ENCODE results near the gene TXNRD2.
A peak's percentile ranks its signal among the peaks of the same experiment; 100 is the strongest.

The TXNRD2 gene

DNA sequence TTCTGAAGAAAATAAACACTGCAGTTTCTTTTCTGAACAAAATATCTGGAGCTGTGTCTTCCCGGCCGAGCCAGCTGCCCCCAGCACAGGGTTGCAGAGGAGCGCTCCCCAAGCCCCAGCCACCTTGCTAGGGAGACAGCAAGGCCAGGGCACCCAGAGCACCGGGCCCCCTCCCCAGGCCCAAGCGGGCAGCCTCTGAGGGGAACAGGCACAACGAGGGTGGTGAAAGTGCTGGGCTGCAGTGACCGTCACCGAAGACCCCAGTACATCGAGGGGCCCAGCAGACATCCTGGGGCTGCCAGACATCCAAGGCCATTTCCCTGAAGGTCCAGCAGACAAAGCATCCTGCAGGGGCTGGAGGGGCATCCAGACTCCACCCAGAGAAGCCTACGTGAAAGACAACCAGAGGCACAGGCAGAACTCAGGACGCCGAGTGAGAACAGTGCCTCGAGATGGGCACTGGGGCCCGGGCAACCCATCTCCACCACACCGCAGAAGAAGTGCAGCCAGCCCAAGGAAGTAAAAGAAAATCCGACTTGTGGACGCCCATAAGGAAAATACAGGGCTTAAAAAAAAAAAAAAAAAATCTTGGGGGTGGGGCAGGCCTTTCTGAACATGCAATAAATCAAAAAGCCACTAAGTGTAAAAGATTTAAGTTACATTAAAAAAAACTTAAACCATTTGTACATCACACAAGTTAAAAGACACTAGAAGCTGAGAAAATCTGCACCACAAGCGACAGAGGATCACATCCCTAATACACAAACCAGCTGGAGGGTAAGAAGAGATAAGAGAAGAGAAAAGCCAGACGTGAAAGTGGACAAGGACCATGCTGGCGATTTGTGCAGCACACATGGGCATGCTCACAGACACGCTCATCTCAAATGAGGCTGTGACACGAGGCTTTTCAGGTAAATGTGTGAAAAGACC, 36.0 kb downstream of the TXNRD2 start:
- no peak for DNase-seq (ENCODE audit: low read depth in 3 of 3)

DNA sequence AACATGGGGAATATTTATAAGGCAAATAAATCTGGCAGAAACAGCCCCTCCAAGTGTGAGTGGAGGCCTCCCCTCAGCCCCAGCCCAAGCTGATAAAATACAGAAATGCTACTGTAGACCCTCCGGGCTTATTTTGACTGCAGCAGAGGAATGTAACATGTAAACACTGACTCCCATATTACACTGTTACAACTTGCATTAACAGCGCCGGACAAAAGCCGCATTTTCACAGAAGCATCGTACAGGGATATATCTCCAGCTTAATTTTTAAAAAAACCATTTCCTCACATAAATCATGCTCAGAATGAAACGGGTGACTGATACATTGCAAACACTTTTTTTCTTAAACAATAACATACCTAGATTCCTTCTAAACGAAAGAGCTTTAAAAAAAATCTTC, 36.7 kb downstream of the TXNRD2 start:
- DNase-seq (ENCODE audit: low read depth in 3 of 3): no peak

DNA sequence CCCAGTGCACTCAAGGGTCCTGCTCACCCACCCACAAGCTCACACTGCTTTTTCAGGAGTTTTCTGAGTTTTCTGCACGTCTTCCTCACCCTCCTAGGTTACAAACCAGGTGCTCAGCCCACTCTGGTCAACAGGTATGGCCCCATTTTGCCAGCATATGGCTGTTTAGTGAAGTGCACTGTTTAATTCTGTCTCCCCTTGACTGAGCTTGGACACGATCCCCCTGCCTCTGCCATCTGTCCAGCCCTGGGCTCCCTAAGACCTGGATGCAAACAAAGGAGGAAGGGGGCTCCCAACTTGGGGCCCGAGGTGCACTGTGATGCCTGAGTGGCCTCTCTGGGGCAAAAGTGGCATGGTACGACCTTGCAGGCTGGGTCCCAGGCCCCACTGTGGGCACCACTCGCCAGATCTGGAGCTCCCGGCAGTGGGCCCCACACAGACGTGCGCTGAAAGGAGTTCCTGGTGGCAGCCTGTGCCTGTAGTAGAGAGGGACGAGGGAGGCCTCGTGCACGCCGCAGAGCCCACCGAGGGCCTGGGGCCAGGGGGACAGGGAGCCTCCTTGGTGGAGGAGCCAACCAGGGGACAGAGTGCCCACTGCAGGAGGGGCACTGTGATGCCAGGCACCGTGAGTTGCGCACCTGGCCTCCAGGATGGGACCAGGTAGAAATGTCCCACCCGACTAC, 37.3 kb downstream of the TXNRD2 start:
- DNase-seq (ENCODE audit: low read depth in 3 of 3): no peak

DNA sequence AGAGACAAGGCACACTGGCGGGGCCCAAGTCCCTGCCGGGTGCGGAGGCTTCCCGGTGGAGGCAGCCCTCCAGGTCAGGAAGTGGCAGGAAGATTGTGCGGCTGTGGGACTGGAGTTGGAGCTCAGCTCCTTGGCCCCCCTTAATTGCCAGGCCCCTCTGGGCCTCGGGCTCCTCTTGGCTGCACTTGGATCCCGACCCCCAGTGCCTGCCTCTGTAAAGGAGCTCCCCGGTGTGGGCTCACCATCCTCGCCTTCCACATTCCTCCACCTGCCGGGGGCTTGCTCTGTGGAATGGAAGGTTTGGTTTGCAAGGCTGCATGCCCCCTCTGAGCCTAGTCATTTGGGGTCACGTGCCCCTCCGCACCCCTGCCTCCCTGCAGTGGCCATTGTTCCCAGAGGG, 38.1 kb downstream of the TXNRD2 start:
- no peak for DNase-seq (ENCODE audit: low read depth in 3 of 3)

DNA sequence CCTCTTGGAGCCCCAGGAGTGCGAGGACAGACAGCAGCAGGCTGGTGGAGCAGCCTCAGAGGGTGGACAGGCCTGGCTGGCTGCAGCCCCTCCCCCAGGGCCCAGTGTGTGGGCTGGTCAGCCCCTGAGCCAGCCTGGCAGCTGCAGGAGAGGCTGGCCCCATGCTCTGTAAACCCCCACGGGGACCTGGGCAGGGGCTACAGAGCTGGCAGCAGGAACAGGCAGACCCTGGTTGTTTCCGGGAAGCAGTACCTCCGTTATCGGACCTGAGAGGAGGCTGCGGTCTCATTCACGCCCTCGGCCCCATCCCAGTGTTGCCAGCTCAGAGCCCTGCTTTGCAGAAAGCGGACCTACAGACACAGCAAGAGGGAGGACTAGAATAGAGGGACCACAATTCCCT, 38.6 kb downstream of the TXNRD2 start:
- no peak for DNase-seq (ENCODE audit: low read depth in 3 of 3)

DNA sequence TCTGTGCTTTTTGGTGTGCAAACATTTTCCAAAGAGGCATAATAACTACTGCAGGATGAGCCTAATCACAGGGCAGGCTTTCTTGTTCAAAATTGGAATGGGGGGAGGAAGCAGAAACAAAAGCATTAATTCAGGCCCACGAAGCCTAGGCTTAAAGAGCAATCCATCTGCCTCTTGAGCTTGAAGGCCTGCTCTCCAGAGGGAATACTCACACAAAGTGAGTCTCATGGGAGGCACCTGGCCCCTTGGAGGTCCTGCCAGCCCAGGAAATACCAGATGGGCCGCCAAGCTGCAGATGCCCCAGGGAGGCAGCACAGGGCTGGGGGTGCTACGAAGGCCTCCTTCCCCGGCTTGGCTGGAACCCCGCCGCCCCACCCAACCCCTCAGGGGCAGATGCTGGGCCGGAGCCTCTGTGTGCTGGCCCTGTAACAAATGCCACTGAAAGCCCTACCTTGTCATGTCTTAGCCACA, 39.3 kb downstream of the TXNRD2 start:
- DNase-seq (ENCODE audit: low read depth in 3 of 3): no peak

DNA sequence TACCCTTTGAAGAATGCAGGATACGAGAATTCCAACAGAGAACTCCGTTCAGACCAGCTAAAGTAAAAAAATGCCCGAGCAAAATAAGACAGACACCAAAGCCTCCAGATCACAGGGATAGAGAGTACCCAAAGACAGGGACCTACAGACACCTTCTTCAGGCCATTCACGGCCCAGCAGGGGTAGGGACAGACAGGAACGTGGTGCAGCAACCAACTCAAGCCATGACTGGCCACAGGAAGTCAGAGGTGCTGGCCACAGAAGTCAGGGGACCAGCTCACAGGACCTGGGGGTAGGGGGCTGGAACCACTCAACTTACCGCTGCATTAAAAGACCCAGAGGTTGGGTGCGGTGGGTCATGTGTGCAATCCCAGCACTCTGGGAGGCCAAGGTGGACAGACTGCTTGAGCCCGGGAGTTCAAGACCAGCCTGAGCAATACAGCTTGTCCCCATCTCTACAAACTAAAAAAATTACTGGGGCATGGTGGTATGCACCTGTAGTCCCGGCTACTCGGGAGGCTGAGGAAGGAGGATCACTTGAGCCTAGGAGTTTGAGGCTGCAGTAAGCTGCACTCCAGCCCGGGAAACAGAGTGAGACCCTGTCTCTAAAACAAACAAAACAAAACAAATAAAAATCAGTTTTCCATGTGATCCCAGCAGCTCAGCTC, 39.9 kb downstream of the TXNRD2 start:
- DNase-seq (ENCODE audit: low read depth in 3 of 3): no peak

DNA sequence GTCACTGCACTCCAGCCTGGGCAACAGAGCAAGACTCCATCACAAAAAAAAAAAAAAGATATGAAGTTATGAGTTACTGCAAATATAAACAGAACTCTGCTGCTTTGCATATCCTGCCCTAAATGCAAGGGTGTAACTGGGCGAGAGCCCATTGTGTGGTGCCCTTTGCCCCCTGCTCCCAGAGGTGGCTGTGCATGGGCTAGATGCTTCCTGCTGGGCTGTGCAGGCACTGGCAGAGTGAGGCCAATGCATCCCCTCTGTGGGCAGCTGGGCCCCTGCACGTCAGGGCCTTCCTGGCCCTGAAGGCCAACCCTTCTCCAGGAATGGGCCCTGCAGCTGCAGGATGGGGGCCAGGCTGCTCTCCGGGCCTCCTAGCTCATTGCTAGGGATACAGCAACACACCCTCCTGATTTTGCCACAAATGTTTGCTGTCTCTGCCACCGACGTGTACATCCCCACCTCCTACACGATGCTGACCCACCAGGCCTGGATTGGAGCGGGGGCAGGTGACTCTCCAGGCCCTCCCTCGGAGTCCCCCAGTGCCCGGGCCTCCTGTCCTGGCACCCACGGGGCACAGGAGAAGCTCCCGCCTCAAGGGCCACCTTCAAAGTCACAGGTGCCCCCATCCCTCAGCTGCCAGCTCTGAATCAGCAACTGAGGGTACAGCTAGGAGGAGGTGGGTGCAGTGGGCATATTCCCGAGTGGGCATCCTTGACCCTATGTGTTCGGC, 40.7 kb downstream of the TXNRD2 start:
- no peak for DNase-seq (ENCODE audit: low read depth in 3 of 3)

DNA sequence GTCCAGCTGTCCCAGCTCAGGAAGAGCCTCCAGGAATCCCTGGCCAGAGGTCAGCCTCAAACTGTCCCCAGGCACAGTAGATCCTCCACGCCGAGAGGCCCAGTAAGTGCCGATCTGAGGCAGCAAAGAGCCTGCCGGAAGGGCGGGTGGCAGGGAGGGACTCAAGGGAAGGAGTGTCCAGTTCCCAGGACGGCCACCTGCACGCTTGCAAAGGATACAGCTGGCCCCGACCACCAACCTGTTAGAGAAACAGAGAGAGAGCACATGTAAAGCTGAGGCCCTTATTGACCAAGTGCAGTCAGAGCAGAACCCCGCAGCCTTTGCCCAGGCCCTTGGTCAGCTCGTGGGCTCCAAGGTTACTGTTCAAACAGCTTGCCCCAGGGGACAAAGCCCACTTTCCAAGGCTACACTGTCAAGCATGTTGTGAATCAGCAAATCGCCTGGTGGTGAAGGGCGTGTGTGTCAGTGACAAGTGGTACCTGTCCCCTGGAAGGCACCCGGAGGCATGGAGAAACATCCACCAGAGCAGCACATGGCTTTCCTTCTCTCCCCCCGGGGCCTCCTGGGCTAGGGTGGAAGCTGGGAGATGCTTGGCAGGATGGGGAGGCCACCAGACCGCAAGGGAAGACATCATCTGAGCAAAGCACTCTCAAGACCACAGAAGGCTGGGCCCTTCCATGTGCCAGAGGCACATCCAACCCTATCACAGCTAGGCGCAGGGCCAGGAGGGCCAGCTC, 42.6 kb downstream of the TXNRD2 start:
- no peak for DNase-seq (ENCODE audit: low read depth in 3 of 3)

DNA sequence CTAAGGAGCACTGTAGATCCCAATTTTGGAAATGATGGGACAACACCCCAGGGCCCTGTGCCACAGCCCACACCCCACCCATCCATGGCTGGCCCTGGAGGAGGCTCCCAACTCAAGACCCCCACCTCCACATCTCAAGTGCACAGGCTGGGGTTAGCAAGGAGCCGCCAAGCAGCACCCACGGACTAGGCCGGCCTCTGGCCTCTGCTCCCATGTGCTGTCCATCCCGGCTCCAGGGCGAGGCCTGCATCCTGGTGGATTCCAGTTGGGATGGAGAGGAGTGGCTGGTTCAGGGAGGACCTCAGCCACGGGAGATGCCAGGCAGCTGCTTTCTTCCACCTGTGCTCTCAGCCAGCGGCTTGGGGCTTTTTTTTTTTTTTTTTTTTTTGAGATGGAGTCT, 43.5 kb downstream of the TXNRD2 start:
- no peak for DNase-seq (ENCODE audit: low read depth in 3 of 3)

DNA sequence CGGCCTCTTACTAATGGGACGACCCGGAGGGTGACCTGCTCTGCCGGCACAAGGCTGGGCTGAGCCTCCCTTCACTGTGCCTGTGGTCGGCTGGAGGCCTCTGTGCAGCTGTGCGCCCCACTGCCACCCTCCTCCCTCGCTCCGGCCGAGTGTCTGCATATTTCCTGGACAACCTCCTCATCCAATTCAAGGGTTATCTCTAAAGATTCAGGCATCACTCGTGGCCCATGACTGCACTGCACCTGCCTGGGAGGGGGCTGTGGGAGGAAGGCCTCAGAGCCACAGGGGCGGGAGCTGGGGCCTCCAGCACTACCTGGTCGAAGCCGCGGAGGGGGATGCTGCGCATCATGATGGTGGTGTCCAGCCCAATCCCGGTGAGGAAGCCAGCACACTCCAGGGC, 43.9 kb downstream of the TXNRD2 start:
- no peak for DNase-seq (ENCODE audit: low read depth in 3 of 3)

DNA sequence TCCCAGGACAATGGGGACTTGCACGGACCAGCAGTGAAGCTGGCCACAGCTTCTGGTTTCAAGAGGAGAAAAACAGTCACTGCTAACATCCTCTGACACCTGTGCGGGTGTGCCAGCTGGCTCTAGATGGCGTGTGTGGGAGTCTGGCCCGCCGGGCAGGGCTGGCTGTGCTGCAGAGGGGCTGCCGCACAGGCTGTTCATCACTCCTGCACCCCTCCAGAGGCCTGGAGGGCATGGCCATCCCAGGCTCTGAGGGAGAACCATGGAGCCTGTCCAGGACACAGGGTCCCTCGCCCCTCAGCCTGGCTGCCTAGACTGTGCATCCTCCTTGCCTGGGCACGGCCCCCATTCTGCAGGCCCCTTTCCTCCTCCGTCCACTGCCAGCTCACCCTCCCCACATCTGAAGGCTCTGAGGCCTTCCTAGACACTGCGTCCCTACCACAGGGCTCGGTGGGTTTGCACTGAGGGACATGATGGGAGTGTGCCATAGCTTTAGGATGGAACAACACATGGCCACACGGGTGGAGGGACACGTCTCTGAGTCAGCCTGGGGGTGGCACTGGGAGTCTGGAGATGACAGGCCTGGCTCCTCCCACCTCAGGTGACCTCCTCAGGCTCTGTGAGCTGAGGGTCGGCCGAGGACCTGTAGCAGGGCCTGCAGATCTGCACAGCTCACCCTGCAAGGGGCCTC, 44.8 kb downstream of the TXNRD2 start:
- no peak for DNase-seq (ENCODE audit: low read depth in 3 of 3)

DNA sequence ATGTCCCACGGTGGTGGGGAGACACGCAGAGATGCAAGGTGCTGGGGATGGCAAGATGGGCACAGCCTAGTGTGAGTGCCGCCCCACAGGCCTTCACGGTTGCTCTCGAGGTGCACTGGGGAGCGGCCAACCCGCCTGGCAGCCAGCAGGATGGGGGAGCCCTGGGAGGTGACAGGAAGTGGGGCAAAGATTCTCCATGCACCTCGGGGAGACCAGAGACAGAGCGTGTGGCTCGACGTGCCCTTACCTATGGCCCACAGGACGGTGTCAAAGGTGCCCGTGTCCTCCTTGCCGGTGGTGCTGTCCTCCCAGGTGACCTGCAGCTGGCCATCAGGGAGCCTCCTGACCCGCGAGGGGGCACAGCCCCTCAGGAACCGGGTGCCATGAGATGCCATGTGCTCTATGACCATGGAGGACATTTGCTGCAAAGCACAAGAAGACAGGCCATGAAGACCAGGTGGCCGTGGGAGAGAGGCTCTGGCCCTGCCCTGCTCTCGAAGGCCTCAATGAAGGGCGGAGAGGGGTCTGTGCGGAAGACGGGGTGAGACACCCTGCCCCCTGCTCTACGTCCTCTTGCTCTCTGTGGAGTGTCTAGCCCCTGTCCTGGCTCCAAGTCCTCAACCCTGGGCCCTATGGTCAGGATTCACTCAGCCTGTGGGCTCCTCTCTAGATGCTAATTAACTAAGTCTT, 46.3 kb downstream of the TXNRD2 start:
- no peak for DNase-seq (ENCODE audit: low read depth in 3 of 3)

DNA sequence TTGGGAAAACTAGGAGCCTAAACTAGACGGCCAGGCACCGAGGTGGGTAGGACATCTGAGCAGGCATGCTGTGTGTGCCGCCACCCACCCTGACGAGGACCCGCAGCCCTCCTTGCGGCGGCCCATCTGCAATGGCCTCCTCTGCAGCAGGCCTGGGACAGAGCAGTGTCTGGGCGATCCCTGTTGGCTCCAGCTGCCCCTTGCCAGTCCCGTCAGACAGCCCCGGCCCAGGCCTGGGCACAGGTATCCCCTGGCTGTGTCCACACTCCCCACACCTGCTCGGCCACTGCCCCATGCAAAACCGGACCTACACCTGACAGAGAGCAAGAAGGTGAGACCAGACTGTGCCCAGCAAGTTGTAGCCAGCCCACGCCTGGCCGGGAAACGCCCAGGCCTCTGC, 48.3 kb downstream of the TXNRD2 start:
- DNase-seq (ENCODE audit: low read depth in 3 of 3): no peak

DNA sequence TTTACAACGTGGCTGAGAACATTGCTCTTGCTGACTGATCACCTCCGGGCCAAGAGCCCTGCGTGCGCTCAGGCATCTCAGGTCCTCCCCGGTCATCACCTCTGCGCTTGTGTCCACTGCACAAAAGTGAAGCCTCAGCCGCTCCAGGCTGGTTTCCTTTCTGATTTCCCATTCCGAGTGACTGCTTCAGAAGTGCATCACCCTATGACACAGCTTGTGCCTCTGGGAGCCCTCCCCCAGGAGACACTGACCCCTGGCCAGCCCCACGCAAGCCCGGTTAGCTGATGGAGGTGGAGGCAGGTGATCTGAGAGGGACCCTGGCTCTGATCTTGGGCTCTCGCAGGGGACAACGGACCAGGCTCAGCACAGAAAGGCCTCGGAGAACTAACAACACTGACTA, 48.7 kb downstream of the TXNRD2 start:
- no peak for DNase-seq (ENCODE audit: low read depth in 3 of 3)

DNA sequence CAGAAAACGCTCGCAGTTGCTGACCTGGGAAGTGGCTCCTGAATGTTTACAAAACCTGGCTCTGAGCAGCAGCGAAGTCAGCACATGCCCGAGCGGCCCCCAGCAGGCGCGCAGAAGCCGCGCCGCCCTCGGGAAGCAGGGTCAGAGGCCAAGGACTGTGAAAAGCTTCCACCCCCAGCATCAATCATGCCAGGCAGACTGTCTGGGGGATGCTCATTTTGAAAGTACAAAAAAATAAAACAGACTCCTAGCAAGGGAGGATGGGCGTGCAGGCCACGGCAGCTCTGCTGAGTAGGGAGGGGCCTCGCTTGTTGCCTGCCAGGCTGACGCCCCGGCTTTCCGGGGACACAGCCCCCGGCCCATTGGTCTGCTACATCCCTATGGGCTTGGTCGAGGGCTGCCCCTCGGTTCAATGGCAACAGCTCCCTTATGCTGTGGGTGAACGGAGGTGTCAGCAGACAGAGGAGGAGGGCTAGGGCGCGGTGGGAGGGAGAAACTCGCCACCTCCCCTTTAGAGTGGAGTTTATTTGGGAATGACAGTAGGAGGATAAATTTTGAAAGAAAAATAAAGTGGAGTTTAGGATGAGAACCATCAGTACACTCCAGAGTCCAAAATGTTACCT, 49.2 kb downstream of the TXNRD2 start:
- peak; percentile 30 to 62 (median 31) for DNase-seq (ENCODE audit: low read depth in 3 of 3)

DNA sequence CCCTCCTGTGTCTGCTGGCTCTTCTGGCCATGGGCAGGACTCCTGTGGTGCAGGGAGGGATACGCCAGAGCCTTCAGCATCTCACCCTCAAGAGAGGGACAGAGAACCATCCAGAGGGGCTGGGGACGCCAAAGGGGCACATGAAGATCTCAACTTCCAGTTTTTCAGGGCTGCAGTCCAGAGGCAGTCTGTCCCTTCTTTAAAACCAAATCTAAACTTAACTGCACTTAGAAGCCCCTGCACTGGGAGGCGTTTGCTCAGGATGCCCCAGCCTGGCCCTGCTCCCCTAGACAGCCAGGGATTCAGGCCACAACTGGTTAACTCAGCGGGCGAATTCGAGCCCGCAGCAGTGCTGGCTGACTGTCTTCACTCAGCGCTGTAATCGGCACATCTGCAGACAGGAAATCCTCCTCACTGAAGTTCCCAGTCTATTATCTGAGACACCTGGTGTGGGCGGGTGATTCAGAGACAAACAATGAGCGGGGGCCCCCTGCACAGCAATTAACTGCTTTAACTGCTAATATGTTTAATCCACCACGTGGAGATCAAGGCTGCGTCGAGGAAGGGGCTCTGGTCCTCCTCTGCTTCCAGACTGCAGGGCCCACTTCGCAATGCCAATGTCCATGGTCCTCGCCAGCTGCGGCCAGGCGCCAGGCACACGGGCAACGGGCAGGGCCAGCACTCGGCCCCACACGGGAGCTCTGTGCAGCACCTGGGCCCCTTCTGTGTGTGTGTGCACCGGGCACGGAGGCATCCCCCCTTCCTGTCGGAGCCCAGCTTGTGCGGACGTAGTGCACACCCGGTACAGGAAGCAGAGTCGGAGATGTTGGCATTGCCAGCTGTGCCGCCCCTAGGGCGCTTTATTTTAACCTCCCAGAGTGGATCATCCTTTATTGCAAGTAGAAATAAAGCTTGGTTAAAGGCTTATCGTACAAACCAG, 50.0 kb downstream of the TXNRD2 start:
- peak; percentile 77 to 88 (median 82) for DNase-seq (ENCODE audit: low read depth in 3 of 3)

Measured in stimulated activated CD4-positive, alpha-beta T cell treated with anti-CD3 and anti-CD28 coated beads, TNF-alpha, amount 100 ng/mL, for 24 hours (primary cell).